ENCODE results near the gene KBTBD3. TPM values are rescaled to one million over a fixed set of nuclear protein-coding genes. Genes with fewer than 3 reads are reported as not detected.

KBTBD3 gene
- total and polyA plus RNA-seq, 2 of the 4 experiments (the other 2 are of a cell fraction): 1.6 to 1.7 TPM

- CTCF ChIA-PET: no interaction called here
- H3K79me1 ChIP-seq (ENCODE audit: low read depth in 1 of 2, low read length in 2 of 2): no peaks in the 10 kb centered on the region; a peak in 1 of 4 replicates
- POLR2A ChIA-PET (ENCODE audit: unreplicated experiment): no interaction called here
- H3K9me1 ChIP-seq (ENCODE audit: insufficient read depth, low read length): no peaks in the 10 kb centered on the region
- ATAC-seq (ENCODE audit: low read depth) (no peak), DNase-seq (no peak)
- no peak overlapping the region for H3K27ac ChIP-seq (ENCODE audit: insufficient read depth, low read length)
- peaks cover 9% of the 10 kb centered on the region for H3K36me3 ChIP-seq (ENCODE audit: control insufficient read depth, insufficient read depth, low read length)
- H3K18ac ChIP-seq (ENCODE audit: low read depth, low read length): no peak overlapping the region
- H3K4me1 ChIP-seq (ENCODE audit: control insufficient read depth, insufficient read depth, low read length): no peaks in the 10 kb centered on the region
- intact Hi-C loops (cut with micrococcal nuclease): no loop called here
- no peak overlapping the region for H3K14ac ChIP-seq (replicated peaks; ENCODE audit: low read depth, low read length)
- no CpG with 5 or more reads among the region's 1 CpG for WGBS, 2 experiments (ENCODE audit: extremely low coverage in 2 of 2, insufficient read length in 1 of 2)
- no peak overlapping the region for H3K9ac ChIP-seq (ENCODE audit: low read depth, low read length)
- H3K9me3 ChIP-seq (ENCODE audit: control insufficient read depth, insufficient read depth, low read length): no peaks in the 10 kb centered on the region
- no peaks in the 10 kb centered on the region for H3K27me3 ChIP-seq (ENCODE audit: control insufficient read depth, insufficient read depth, low read length)
- TF ChIP-seq SMC3 (IDR thresholded peaks at IDR 0.05; ENCODE audit: low read depth, low read length) (no peak), RCOR1 (IDR thresholded peaks at IDR 0.05; ENCODE audit: insufficient replicate concordance, low read length) (no peak), BHLHE40 (IDR thresholded peaks at IDR 0.05; ENCODE audit: low read depth, low read length) (no peak), MAFK (IDR thresholded peaks at IDR 0.05; ENCODE audit: low read depth, low read length) (no peak), ELK1 (IDR thresholded peaks at IDR 0.05; ENCODE audit: borderline replicate concordance, low read depth, low read length) (no peak), RAD21 (IDR thresholded peaks at IDR 0.05; ENCODE audit: low read length) (no peak), MXI1 (IDR thresholded peaks at IDR 0.05; ENCODE audit: borderline replicate concordance, low read depth, low read length) (no peak), USF2 (IDR thresholded peaks at IDR 0.05; ENCODE audit: low read depth, low read length) (no peak), CHD1 (IDR thresholded peaks at IDR 0.05; ENCODE audit: low read depth, low read length) (no peak), POLR2A (IDR thresholded peaks at IDR 0.05; ENCODE audit: low read depth, low read length) (no peak), FOS (IDR thresholded peaks at IDR 0.05; ENCODE audit: low read depth, low read length) (no peak), MAZ (IDR thresholded peaks at IDR 0.05; ENCODE audit: borderline replicate concordance, low read depth, low read length) (no peak), CTCF (conservative IDR thresholded peaks at IDR 0.05; ENCODE audit: low read depth, low read length) (no peak)
- no peak overlapping the region for H3K23ac ChIP-seq (ENCODE audit: low read depth, low read length)
- no peak overlapping the region for H2AK9ac ChIP-seq (replicated peaks; ENCODE audit: low read depth, low read length, poor library complexity)
- H2BK15ac ChIP-seq (ENCODE audit: low read depth, low read length): no peak overlapping the region
- no peak overlapping the region for H3K4me3 ChIP-seq (ENCODE audit: insufficient read depth, low read depth, low read length)
- no peak overlapping the region for H3K4me2 ChIP-seq (ENCODE audit: low read depth, low read length)
- no peak overlapping the region for H2BK5ac ChIP-seq (ENCODE audit: low read depth, low read length, poor library complexity, severe bottlenecking)
- H4K20me1 ChIP-seq (ENCODE audit: insufficient read depth, low read length): no peaks in the 10 kb centered on the region
- no peak overlapping the region for H2BK120ac ChIP-seq (ENCODE audit: low read depth, low read length)
- H3K56ac ChIP-seq (ENCODE audit: extremely low read depth, insufficient read depth, low read length): no peak overlapping the region
- in situ Hi-C loops (cut with MboI; ENCODE audit: low sequenced_read_pairs): no loop called here
- no peak overlapping the region for H4K91ac ChIP-seq (ENCODE audit: insufficient read depth, low read depth, low read length)
- H2AFZ ChIP-seq (replicated peaks; ENCODE audit: low read length, poor library complexity): no peak overlapping the region
- H3K4ac ChIP-seq (ENCODE audit: low read depth, low read length): no peak overlapping the region
- no peak overlapping the region for H4K5ac ChIP-seq (ENCODE audit: low read depth, low read length)
- H4K8ac ChIP-seq (ENCODE audit: low read depth in 2 of 2, low read length in 2 of 2): no peak overlapping the region
- dilution Hi-C loops (cut with HindIII; ENCODE audit: low sequenced_read_pairs, unreplicated experiment): no loop called here
- BruUV-seq (replicated peaks): no TSS peak
- H2AK5ac ChIP-seq (ENCODE audit: low read depth, low read length): no peak overlapping the region
- no peak overlapping the region for H2BK20ac ChIP-seq (ENCODE audit: low read depth, low read length)
Observed at GRCh38 chr11:106098893-106099553, 21.9 kb upstream of the KBTBD3 start.

Data from IMR-90 (cell line).